Vagina (tissue), 2 donors: ENCODE measurements around the gene AIMP1.

Source experiments
- CTCF ChIP-seq, 3 experiments: fragments of 450-650 bp in 2 of 3; fragments of 200-600 bp in 1 of 3; sonication (generic) in 1 of 3; IDR thresholded peaks; one replicate each; pipeline ENCODE4 v1.5.1; 2017 to 2019; ENCODE audit warnings: antibody characterized with exemption in 3 of 3, mild to moderate bottlenecking in 2 of 3, moderate library complexity in 2 of 3
- POLR2A ChIP-seq, 2 donors: fragments of 450-650 bp; IDR thresholded peaks; one replicate each; pipeline ENCODE4 v1.6.1; 2017; ENCODE audit warnings: antibody characterized with exemption in 2 of 2, mild to moderate bottlenecking in 2 of 2, moderate library complexity in 2 of 2

- no peak for TF ChIP-seq POLR2A (IDR thresholded peaks at IDR 0.05)
- TF ChIP-seq CTCF (IDR thresholded peaks at IDR 0.05): no peak
These were observed 52.3 kb downstream of the AIMP1 start, which contains the start of gene GIMD1 for GRCh38 chr4:106368678-106369077.
